Neutrophil (primary cell): ENCODE measurements around the gene OST4.

Experiments
- H3K27ac ChIP-seq: fragments of 200-600 bp; sonication (generic); 2 replicates; pipeline ENCODE4 v1.5.1; 2016; ENCODE audit warnings: mild to moderate bottlenecking, moderate library complexity
- H3K27me3 ChIP-seq: fragments of 200-600 bp; sonication (generic); 2 replicates; pipeline ENCODE4 v1.6.0; 2016; ENCODE audit warnings: mild to moderate bottlenecking
- H3K36me3 ChIP-seq: fragments of 200-600 bp; sonication (generic); 2 replicates; pipeline ENCODE4 v1.5.1; 2017
- H3K4me1 ChIP-seq, 2 experiments: fragments of 200-600 bp in 1 of 2; sonication (generic) in 1 of 2; 1 replicate in 1 of 2; 2 replicates in 1 of 2; pipeline versions ENCODE4 v1.5.1 to v1.6.1; 2013 to 2016; ENCODE audit warnings: low read depth in 1 of 2, low read length in 1 of 2, mild to moderate bottlenecking in 1 of 2, moderate library complexity in 1 of 2; ENCODE audit not compliant: control insufficient read depth in 1 of 2, insufficient read depth in 1 of 2
- H3K4me3 ChIP-seq, 2 experiments: fragments of 200-600 bp in 1 of 2; sonication (generic) in 1 of 2; 1 replicate in 1 of 2; 2 replicates in 1 of 2; pipeline ENCODE4 v1.5.1; 2013 to 2016; ENCODE audit warnings: low read depth in 1 of 2, low read length in 1 of 2, mild to moderate bottlenecking in 1 of 2, moderate library complexity in 1 of 2
- H3K9me3 ChIP-seq: fragments of 200-600 bp; sonication (generic); 2 replicates; pipeline ENCODE4 v1.5.1; 2016
- CTCF ChIP-seq: fragments of 200-600 bp; sonication (generic); IDR thresholded peaks from 2 replicates; pipeline ENCODE4 v1.5.1; 2016; ENCODE audit warnings: antibody characterized with exemption

The OST4 gene

GRCh38 chr2:27054721-27055120 is 16.7 kb downstream of the OST4 start:
- Histone ChIP-seq H3K36me3 (peaks cover 52% of the 10 kb centered on the region), H3K4me3 (no peak overlapping the region), H3K4me1 (peaks cover 19 to 23% of the 10 kb centered on the region in 2 experiments), H3K27me3 (peaks cover 4% of the 10 kb centered on the region), H3K27ac (no peak overlapping the region), H3K9me3 (no peaks in the 10 kb centered on the region)
- TF ChIP-seq CTCF, result no peak

GRCh38 chr2:27053776-27054175 is 17.7 kb downstream of the OST4 start:
- no peak overlapping the region for H3K4me3 ChIP-seq
- H3K4me1 ChIP-seq, result peaks cover 21 to 26% of the 10 kb centered on the region in 2 experiments
- peaks cover 42% of the 10 kb centered on the region for H3K36me3 ChIP-seq
- no peak overlapping the region for H3K27ac ChIP-seq
- no peak for TF ChIP-seq CTCF
- H3K27me3 ChIP-seq, result peaks cover 7% of the 10 kb centered on the region
- H3K9me3 ChIP-seq, result no peaks in the 10 kb centered on the region

DNA sequence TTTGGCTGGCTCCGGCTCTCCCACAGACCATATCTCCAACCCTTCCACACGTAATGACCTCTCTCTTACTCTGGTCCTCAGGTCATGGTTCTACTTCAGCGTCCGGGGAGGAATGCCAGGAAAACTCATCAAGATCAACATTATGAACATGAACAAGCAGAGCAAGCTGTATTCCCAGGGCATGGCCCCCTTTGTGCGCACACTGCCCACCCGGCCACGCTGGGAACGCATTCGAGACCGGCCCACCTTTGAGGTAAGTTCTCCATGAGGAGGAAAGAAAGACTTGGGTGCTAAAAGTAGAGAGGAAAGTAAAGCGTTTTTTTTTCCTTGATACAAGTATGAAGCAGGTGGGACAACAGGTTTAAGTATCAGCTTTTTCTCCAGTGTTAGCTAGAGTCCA is 18.1 kb downstream of the OST4 start:
- Histone ChIP-seq H3K9me3 (no peaks in the 10 kb centered on the region), H3K27me3 (peaks cover 7% of the 10 kb centered on the region), H3K36me3 (peaks cover 39% of the 10 kb centered on the region), H3K4me1 (peaks cover 21 to 26% of the 10 kb centered on the region in 2 experiments), H3K4me3 (no peak overlapping the region), H3K27ac (no peak overlapping the region)
- TF ChIP-seq CTCF, result no peak

DNA sequence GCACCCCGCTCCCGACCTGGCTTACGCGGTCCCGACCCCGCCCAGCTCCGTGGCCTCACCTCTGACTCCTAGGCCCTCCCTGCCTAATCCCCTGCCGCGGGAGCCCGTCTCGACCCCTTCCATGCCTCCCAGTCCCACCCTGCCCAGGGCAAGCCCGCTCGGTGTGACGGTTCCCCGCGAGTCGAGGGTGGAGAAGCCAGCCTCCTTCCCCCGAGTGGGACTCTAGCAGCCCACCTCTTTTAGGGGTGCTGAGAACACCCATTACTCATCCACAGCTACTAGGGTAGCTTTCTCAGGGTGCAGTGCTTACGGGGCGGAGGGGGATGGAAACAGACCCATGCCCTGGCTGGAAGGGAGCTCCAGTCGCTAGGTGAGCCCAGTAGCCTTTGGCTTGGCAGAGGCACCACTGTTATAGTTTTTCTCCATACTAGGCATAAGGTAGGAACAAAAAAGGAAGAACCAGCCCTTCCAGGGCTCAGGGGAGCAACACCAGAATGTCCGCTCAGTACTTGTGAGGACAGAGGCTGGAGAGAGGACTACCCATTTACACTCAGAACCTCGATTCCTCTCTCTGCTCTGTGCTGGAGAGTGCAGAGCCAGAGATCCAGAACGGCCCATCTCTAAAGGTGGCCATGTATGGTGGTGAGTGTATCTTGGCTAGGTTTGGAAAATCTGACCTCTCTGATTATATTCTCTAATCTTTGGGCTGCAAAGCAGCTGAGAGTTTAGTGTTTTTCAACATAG is 19.4 kb downstream of the OST4 start:
- H3K4me1 ChIP-seq, result peaks cover 21 to 26% of the 10 kb centered on the region in 2 experiments
- no peaks in the 10 kb centered on the region for H3K9me3 ChIP-seq
- TF ChIP-seq CTCF, result no peak
- H3K36me3 ChIP-seq, result peaks cover 30% of the 10 kb centered on the region
- H3K4me3 ChIP-seq, result peak overlapping the region; percentile 79 to 92
- H3K27me3 ChIP-seq, result peaks cover 7% of the 10 kb centered on the region
- peak overlapping the region; percentile 52 for H3K27ac ChIP-seq

GRCh38 chr2:27050996-27051901 is 20.2 kb downstream of the OST4 start, which contains the start of gene AGBL5:
AGBL5 (plus strand) TSS chr2:27051668; CDS start chr2:27052959, 1,291 bp downstream.
- Histone ChIP-seq H3K36me3 (peaks cover 23% of the 10 kb centered on the region), H3K27ac (peak within 1 kb of the TSS; percentile 52), H3K27me3 (peaks cover 7% of the 10 kb centered on the region), H3K9me3 (no peaks in the 10 kb centered on the region), H3K4me1 (peaks cover 21 to 26% of the 10 kb centered on the region in 2 experiments), H3K4me3 (peak within 1 kb of the TSS; percentile 79 to 92)
- no peak for TF ChIP-seq CTCF
